Measurements from ENCODE around the gene CARS2.

DNA sequence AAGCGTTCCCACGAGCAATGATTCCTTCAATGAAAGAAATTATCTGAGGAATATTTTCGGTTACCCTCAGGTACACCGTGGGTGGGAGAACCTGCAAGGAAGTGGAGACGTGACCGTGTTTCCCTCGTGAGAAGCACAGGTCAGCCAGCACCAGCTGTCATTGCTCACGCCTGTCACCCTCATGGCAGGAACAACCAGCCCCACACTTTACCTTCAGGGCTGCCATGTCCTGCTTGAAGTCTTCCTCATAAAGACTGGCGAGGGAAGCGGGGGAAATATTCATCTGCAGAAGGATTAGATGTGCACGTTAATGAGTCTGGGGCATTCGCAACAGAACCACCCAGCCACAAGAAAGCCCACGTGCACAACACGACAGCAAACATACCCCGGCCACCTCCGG lies 18.2 kb downstream of the CARS2 start:
- TF ChIP-seq, protein P1, sequence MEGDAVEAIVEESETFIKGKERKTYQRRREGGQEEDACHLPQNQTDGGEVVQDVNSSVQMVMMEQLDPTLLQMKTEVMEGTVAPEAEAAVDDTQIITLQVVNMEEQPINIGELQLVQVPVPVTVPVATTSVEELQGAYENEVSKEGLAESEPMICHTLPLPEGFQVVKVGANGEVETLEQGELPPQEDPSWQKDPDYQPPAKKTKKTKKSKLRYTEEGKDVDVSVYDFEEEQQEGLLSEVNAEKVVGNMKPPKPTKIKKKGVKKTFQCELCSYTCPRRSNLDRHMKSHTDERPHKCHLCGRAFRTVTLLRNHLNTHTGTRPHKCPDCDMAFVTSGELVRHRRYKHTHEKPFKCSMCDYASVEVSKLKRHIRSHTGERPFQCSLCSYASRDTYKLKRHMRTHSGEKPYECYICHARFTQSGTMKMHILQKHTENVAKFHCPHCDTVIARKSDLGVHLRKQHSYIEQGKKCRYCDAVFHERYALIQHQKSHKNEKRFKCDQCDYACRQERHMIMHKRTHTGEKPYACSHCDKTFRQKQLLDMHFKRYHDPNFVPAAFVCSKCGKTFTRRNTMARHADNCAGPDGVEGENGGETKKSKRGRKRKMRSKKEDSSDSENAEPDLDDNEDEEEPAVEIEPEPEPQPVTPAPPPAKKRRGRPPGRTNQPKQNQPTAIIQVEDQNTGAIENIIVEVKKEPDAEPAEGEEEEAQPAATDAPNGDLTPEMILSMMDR (IDR thresholded peaks at IDR 0.05), result no peak
- no peak for TF ChIP-seq EP300 (IDR thresholded peaks at IDR 0.05)

Measured in sigmoid colon (tissue), 4 donors.